Measurements from ENCODE around the gene B4GALT5.

B4GALT5 gene

GRCh38 chr20:49585585-49586245, 128.0 kb downstream of the B4GALT5 start:
- no peak for DNase-seq (ENCODE audit: low read depth in 2 of 2)

DNA sequence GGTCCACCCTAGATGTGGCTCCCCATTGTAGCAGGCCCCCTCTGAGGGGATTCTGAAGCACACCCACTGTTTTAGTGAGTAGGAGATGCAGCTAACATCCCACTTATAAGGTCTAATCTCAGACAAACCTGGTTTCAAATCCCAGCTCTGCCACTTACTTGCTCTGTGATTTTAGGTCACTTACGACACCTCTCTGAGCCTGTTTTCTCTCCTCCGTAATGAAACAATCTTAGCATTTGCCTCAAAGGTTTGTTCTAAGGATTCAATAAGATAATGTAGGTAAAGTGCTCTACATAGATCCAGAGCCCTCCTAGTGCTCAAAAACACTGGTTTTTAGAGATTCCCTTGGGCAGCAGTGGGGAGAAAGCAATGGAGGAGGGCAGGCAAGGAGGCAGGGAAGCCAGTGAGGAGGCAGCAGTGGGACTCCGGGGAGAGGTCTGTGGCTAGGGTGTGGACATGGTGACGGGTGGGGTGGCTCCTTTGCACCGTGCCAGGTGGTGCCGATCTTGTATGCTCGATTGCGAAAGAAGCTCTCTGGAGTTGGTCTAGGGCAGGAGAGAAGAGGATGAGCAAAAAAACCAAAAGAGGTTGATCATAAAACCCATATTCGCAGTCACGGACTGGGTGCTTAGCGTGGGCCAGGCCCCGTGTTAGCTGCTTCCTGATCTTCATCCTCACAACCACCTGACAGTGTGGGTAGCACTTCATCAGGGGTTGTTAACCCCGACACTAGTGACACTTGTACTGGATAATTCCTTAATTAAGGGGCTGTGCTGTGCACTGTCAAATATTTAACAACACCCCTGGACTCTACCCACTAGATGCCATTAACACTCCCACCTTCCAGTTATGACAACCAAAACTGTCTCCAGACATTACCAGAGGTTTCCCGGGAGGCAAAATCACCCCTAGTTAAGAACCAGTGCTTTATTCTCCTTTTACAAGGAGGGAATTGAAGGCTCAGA, 129.0 kb downstream of the B4GALT5 start:
- no peak for DNase-seq (ENCODE audit: low read depth in 2 of 2)

DNA sequence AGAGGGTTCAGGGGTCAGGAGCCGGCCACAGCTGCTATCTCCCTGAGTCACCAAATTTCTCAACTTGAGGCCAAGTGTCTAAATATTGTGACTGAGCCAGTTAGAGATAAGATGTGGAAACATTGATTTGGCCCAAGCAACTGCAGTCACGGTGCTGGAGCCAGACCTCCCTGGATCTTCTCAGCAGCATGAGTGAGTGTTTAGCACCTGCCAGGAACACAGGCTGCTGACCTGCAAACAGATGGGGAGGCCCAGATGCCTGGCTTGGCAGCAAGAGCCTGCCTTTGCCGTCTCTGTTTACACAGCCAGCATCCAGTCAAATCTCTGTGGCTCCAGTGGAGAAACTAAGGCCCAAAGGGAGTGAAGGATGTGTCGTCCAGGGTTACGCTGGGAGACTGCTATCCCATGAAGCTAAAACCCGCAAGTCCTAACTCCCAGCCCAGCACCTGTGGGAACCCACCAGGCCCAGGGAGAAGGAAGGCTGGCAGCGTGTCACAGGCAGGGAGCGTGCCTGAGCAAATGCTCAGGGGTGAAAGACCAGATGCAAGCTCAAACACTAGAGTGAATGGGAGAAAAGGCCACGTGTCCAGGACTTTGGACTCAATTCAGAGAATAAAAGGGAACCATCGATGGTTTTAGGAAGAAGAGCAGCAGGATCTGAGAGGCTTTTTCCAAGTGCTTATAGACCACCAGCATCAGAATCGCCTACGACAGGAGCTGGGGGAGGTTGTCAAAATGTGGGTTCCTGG, 129.8 kb downstream of the B4GALT5 start:
- DNase-seq (ENCODE audit: low read depth in 2 of 2): no peak

- DNase-seq (ENCODE audit: low read depth in 2 of 2): no peak
Measured at GRCh38 chr20:49583343-49583668, 130.4 kb downstream of the B4GALT5 start.

All from stimulated activated CD4-positive, alpha-beta T cell treated with anti-CD3 and anti-CD28 coated beads, Interleukin-15, amount 100 ng/mL, for 48 hours (primary cell).